ENCODE data around the gene ACP5. TPM values are rescaled to one million over a fixed set of nuclear protein-coding genes. Genes with fewer than 3 reads are reported as not detected.
"Not testable (repeated sequence)": the region's sequence is repeated elsewhere in the genome, so short reads cannot be mapped to it uniquely, and the experiment has no call there.

Gene ACP5
- total RNA-seq, 1 experiment from 2014 or later = 0.85 TPM

DNA sequence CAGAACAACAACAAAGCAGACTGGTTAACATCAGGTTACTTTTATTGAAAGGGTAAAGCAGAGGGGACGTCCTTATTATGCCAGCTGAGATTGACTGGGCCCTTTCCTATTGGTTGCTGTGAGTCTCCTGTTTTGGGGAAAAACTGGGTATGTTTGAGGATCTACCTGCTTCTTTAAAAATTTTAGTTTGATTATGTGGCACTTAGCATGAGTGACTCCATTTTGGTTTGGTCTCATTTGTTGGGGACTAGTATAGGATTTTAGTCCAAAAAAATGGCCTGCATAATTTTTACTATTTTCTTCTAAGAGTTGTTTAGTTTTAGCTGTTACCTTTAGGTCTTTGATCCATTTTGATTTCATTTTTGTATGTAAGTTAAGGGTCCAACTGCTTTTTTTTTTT is 34.3 kb upstream of the ACP5 start:
- intact Hi-C loops (cut with micrococcal nuclease; ENCODE audit: unreplicated experiment) = no loop called here
- ChIA-PET CTCF (no interaction called here), POLR2A (interaction anchor here (0.7 kb wide), 1 partner anchor 17 kb away, joined by 4 read pairs; no protein-coding TSS in a partner anchor)
- no peak for DNase-seq (ENCODE audit: low read depth, low spot score)
- TF ChIP-seq TCF7L2 (IDR thresholded peaks at IDR 0.05; ENCODE audit: low read depth, low read length) (no peak), POLR2AphosphoS5 (IDR thresholded peaks at IDR 0.05; ENCODE audit: low read depth, low read length) (no peak), SIN3A (IDR thresholded peaks at IDR 0.05; ENCODE audit: borderline replicate concordance, insufficient read depth, low read depth, low read length) (no peak)
- TF ChIP-seq, protein P1, sequence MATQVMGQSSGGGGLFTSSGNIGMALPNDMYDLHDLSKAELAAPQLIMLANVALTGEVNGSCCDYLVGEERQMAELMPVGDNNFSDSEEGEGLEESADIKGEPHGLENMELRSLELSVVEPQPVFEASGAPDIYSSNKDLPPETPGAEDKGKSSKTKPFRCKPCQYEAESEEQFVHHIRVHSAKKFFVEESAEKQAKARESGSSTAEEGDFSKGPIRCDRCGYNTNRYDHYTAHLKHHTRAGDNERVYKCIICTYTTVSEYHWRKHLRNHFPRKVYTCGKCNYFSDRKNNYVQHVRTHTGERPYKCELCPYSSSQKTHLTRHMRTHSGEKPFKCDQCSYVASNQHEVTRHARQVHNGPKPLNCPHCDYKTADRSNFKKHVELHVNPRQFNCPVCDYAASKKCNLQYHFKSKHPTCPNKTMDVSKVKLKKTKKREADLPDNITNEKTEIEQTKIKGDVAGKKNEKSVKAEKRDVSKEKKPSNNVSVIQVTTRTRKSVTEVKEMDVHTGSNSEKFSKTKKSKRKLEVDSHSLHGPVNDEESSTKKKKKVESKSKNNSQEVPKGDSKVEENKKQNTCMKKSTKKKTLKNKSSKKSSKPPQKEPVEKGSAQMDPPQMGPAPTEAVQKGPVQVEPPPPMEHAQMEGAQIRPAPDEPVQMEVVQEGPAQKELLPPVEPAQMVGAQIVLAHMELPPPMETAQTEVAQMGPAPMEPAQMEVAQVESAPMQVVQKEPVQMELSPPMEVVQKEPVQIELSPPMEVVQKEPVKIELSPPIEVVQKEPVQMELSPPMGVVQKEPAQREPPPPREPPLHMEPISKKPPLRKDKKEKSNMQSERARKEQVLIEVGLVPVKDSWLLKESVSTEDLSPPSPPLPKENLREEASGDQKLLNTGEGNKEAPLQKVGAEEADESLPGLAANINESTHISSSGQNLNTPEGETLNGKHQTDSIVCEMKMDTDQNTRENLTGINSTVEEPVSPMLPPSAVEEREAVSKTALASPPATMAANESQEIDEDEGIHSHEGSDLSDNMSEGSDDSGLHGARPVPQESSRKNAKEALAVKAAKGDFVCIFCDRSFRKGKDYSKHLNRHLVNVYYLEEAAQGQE (IDR thresholded peaks at IDR 0.05; ENCODE audit: insufficient read depth in 1 of 2, low read depth in 2 of 2, low read length in 1 of 2) = no peak
- TF ChIP-seq, protein P2, sequence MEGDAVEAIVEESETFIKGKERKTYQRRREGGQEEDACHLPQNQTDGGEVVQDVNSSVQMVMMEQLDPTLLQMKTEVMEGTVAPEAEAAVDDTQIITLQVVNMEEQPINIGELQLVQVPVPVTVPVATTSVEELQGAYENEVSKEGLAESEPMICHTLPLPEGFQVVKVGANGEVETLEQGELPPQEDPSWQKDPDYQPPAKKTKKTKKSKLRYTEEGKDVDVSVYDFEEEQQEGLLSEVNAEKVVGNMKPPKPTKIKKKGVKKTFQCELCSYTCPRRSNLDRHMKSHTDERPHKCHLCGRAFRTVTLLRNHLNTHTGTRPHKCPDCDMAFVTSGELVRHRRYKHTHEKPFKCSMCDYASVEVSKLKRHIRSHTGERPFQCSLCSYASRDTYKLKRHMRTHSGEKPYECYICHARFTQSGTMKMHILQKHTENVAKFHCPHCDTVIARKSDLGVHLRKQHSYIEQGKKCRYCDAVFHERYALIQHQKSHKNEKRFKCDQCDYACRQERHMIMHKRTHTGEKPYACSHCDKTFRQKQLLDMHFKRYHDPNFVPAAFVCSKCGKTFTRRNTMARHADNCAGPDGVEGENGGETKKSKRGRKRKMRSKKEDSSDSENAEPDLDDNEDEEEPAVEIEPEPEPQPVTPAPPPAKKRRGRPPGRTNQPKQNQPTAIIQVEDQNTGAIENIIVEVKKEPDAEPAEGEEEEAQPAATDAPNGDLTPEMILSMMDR (IDR thresholded peaks at IDR 0.05) = no peak
- Histone ChIP-seq H3K4me1 (ENCODE audit: control insufficient read depth, insufficient read depth, low read length) (no peaks in the 10 kb centered on the region), H3K27ac (ENCODE audit: low read length) (no peak overlapping the region), H3K4me3 (ENCODE audit: low read depth in 2 of 2, low read length in 2 of 2) (no peak overlapping the region), H3K36me3 (ENCODE audit: control insufficient read depth, insufficient read depth, low read length) (peaks cover 2% of the 10 kb centered on the region; the same call in 1 of the 2 replicates), H3K27me3 (ENCODE audit: control insufficient read depth, insufficient read depth, low read length) (no peaks in the 10 kb centered on the region), H3K9me3 (ENCODE audit: control insufficient read depth, insufficient read depth, low read depth, low read length) (peaks cover 24% of the 10 kb centered on the region; the same call in 1 of the 2 replicates)
- in situ Hi-C loops (cut with HindIII; ENCODE audit: low pct_unique_long_range_greater_than_20kb, low sequenced_read_pairs) = no loop called here
- BruUV-seq (replicated peaks) = no TSS peak
- no peak for ATAC-seq

DNA sequence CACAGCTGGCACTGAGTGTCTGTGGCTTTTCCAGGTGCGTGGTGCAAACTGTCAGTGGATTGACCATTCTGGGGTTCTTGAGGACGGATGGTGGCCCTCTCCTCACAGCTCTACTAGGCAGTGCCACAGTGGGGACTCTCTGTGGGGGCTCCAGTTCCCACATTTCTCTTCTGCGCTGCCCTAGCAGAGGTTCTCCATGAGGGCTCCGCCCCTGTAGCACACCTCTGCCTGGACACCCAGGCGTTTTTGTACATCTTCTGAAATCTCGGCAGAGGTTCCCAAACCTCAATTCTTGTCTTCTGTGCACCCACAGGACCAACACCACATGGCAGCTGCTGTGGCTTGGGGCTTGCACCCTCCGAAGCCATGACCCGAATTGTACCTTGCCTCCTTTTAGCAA is 29.0 kb upstream of the ACP5 start:
- no peak for ATAC-seq
- in situ Hi-C loops (cut with HindIII; ENCODE audit: low pct_unique_long_range_greater_than_20kb, low sequenced_read_pairs) = no loop called here

DNA sequence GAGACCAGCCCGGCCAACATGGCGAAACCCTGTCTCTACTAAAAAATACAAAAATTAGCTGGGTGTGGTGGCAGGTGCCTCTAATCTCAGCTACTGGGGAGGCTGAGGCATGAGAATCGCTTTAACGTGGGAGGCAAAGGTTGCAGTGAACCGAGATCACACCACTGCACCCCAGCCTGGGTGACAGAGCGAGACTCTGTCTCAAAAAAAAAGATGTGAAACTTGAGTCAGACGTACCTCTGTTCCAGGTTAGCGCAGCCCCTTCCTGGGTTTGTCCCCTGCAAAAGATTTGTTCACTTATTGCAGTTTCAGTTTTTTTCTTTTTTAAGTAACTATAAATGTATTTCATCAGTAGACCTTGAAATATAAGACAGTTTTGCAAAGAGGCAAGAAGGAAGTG is 22.3 kb upstream of the ACP5 start:
- not testable (repeated sequence) for H3K4me1 ChIP-seq (ENCODE audit: control insufficient read depth, insufficient read depth, low read length); BruUV-seq (replicated peaks)

More for the DNA sequence above, 29.0 kb upstream of the ACP5 start:
- Histone ChIP-seq H3K27ac (ENCODE audit: low read length) (no peak overlapping the region), H3K27me3 (ENCODE audit: control insufficient read depth, insufficient read depth, low read length) (no peaks in the 10 kb centered on the region), H3K4me1 (ENCODE audit: control insufficient read depth, insufficient read depth, low read length) (no peaks in the 10 kb centered on the region), H3K36me3 (ENCODE audit: control insufficient read depth, insufficient read depth, low read length) (no peaks in the 10 kb centered on the region), H3K4me3 (ENCODE audit: low read depth in 2 of 2, low read length in 2 of 2) (no peak overlapping the region), H3K9me3 (ENCODE audit: control insufficient read depth, insufficient read depth, low read depth, low read length) (peaks cover 12% of the 10 kb centered on the region; the same call in 1 of the 2 replicates)
- intact Hi-C loops (cut with micrococcal nuclease; ENCODE audit: unreplicated experiment) = no loop called here
- DNase-seq (ENCODE audit: low read depth, low spot score) = no peak
- CTCF ChIA-PET = no interaction called here
- BruUV-seq (replicated peaks) = no TSS peak
- TF ChIP-seq, protein P2 (IDR thresholded peaks at IDR 0.05) = no peak
- no peak for TF ChIP-seq TCF7L2 (IDR thresholded peaks at IDR 0.05; ENCODE audit: low read depth, low read length)
- TF ChIP-seq, protein P1 (IDR thresholded peaks at IDR 0.05; ENCODE audit: insufficient read depth in 1 of 2, low read depth in 2 of 2, low read length in 1 of 2) = no peak
- no peak for TF ChIP-seq POLR2AphosphoS5 (IDR thresholded peaks at IDR 0.05; ENCODE audit: low read depth, low read length)
- TF ChIP-seq SIN3A (IDR thresholded peaks at IDR 0.05; ENCODE audit: borderline replicate concordance, insufficient read depth, low read depth, low read length) = no peak
- POLR2A ChIA-PET = no interaction called here

More for the DNA sequence above, 22.3 kb upstream of the ACP5 start:
- intact Hi-C loops (cut with micrococcal nuclease; ENCODE audit: unreplicated experiment); H3K27ac ChIP-seq (ENCODE audit: low read length); H3K27me3 ChIP-seq (ENCODE audit: control insufficient read depth, insufficient read depth, low read length); H3K36me3 ChIP-seq (ENCODE audit: control insufficient read depth, insufficient read depth, low read length); CTCF ChIA-PET; in situ Hi-C loops (cut with HindIII; ENCODE audit: low pct_unique_long_range_greater_than_20kb, low sequenced_read_pairs); H3K4me3 ChIP-seq (ENCODE audit: low read depth in 2 of 2, low read length in 2 of 2); ATAC-seq; DNase-seq (ENCODE audit: low read depth, low spot score): not testable (repeated sequence)
- peaks cover 12% of the 10 kb centered on the region; the same call in 1 of the 2 replicates for H3K9me3 ChIP-seq (ENCODE audit: control insufficient read depth, insufficient read depth, low read depth, low read length)
- POLR2A ChIA-PET = interaction anchor here (0.6 to 0.7 kb wide), 2 partner anchors 31 to 451 kb away, joined by 3 to 4 read pairs; no protein-coding TSS in a partner anchor

Measured in Panc1 (cell line).